Measurements from ENCODE around the gene HADH.
"Not testable (repeated sequence)": the region's sequence is repeated elsewhere in the genome, so short reads cannot be mapped to it uniquely, and the experiment has no call there.

HADH gene

DNA sequence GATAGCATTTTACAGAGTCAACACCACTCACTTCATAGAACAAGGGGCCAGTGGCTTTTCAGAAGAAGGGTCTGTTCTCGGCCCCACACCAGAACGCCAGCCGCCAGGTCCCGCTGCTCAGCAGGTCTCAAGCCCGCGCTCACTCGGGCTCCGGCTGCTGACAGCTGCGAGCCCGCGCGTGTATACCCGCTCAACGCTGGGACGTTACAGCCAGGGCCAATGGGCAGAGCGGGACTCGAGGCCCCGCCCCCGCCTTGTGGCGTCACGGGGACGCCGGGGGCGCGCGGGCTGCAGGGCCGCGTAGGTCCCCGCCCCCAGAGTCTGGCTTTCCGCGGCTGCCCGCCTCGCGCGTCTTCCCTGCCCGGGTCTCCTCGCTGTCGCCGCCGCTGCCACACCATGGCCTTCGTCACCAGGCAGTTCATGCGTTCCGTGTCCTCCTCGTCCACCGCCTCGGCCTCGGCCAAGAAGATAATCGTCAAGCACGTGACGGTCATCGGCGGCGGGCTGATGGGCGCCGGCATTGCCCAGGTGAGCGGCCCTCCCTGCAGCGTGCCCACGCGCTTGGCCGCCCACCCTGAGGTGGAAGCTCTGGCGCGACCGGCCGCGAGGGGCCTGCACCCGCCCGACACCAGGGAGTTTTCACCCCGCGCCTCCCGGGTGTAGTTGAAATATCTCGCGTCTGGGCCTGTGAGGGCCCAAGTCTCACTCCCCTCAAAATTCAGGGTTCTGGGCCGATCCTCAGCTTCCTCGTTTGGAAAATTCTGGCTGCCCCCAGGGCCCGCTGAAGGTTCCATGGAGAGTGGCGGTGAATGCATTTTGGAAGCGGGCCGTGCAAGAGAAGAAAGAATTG lies at the start of gene HADH:
Gene HADH (plus strand): TSS at position 353 of the 850 bp plus-strand sequence. CDS start 44 bp downstream, at position 397.
- peak within 1 kb of the TSS; percentile 81 for H3K27ac Mint-ChIP-seq
- no peaks in the 10 kb centered on the region for H3K27me3 Mint-ChIP-seq
- H3K36me3 Mint-ChIP-seq: no peaks in the 10 kb centered on the region

DNA sequence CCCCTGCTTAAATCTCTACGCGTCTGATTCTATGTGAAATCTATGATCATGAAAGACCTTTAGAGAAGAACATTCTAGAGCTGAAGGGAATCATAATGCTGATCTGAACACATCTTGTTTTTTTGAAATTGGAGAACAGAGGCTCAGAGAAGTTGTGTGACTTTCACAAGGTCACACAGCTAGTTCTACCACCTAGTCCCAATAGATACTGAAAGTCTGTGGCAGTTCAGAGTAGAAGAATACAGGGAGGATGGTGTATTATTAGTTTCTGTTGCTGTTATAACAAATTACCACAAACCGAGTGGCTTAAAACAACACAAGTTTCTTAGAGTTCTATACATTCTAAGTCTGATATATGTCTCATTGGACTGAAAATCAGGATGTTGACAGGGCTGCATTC lies 43.9 kb upstream of the HADH start:
- Mint-ChIP-seq H3K27me3 (no peaks in the 10 kb centered on the region), H3K36me3 (peaks cover 38% of the 10 kb centered on the region), H3K4me1 (ENCODE audit: low read depth) (no peaks in the 10 kb centered on the region), H3K4me3 (no peak overlapping the region), H3K9me3 (ENCODE audit: low read depth) (no peaks in the 10 kb centered on the region), H3K27ac (no peak overlapping the region)

More for the DNA sequence above, at the start of gene HADH:
- Mint-ChIP-seq H3K4me3 (peak within 1 kb of the TSS; percentile 90), H3K4me1 (ENCODE audit: low read depth) (peaks cover 53% of the 10 kb centered on the region), H3K9me3 (ENCODE audit: low read depth) (no peaks in the 10 kb centered on the region)

DNA sequence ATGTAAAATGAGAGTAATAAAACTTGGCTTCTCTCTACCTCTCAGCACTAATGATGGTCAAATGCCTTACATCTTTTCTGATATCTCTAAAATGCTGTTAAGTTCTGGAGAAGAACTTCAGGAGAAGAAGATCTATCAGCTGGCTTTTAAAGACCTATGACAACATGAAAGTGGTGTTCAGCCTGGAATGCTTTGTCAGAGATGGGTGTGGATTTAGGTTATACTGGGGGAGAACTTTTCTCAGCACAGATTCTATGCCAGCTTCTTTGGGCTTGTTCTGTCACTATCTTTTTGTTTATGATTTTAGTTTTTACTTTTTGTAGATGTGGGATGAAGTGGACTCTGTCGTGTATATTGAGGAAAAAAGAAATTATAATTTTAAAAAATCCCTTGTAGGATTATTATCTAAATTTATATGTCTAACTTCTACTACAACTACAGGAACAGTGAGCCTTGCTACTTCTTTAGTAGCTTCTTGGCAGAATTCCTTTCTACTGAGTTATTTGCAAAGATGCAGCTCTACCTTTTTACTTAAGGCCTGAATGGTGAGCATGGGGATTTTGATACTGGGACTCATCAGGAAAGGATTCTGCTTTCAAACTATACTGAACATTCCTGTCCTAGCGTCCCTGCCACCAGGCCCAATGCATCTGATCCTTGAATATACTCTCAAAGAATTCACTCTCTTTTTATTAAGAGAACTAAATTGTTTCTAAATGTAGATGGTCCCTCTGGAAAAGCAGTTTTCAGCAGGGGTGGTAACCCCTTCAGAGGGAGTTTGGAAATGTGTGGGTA lies 38.7 kb upstream of the HADH start:
- Mint-ChIP-seq H3K9me3 (ENCODE audit: low read depth) (peaks cover 6% of the 10 kb centered on the region), H3K4me1 (ENCODE audit: low read depth) (no peaks in the 10 kb centered on the region), H3K27ac (no peak overlapping the region), H3K36me3 (peaks cover 32% of the 10 kb centered on the region), H3K27me3 (no peaks in the 10 kb centered on the region), H3K4me3 (no peak overlapping the region)

DNA sequence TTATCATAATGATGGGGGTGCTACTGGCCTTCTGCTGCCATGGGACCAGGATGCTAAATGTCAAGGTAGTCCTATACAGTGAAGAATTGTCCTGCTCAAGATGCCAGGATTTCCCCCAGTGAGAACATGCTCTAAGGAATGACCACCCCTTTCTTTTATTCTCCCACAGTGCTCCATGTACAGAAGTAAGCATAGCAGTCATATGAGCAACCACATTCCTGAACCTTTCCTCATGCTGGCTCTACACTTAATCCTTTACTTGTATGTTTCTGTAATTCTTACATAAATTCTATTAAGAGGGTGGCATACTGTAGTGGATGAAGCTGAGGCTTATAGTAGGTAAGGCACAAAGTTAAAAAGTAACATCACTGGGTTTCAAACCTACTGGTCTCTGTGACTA lies 38.1 kb upstream of the HADH start:
- Mint-ChIP-seq H3K4me3 (no peak overlapping the region), H3K27me3 (no peaks in the 10 kb centered on the region), H3K4me1 (ENCODE audit: low read depth) (no peaks in the 10 kb centered on the region), H3K36me3 (peaks cover 37% of the 10 kb centered on the region), H3K27ac (no peak overlapping the region), H3K9me3 (ENCODE audit: low read depth) (peaks cover 12% of the 10 kb centered on the region)

DNA sequence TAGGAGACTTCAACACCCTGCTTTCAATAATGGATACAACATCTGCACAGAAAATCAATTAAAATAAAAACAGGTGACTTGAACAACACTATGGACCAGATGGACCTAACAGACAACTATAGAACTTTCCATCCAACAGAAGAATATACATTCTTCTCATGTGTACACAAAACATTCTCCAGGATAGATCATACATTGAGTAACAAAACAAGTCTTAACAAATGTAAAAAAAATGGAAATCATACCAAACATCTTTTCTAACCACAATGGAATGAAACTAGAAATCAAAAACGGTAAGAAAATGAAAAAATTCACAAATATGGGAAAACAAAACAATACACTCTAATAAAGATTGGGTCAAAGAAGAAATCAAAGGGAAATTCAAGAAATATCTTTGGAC lies 33.7 kb upstream of the HADH start:
- Mint-ChIP-seq H3K4me1 (ENCODE audit: low read depth) (no peaks in the 10 kb centered on the region), H3K9me3 (ENCODE audit: low read depth) (peaks cover 12% of the 10 kb centered on the region), H3K4me3 (no peak overlapping the region), H3K36me3 (peaks cover 19% of the 10 kb centered on the region), H3K27ac (no peak overlapping the region), H3K27me3 (no peaks in the 10 kb centered on the region)

DNA sequence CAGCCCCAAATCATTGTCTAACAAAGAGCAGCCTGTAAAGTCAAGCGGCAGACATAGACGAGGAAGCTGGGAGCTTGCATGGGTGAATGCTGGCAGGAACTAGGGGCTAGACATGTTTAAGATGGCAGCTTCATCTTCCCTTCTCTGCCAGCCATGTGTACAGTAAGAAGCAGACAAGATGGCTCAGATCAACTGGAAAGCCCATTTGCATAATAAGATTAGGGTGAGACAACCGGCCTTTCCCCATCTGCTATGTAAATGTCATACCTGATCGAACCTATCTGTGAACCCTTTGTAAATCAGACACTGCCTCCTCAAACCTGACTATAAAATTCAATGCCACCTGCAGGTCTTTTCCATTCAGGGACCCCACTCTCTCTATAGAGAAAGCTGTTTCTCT lies 22.8 kb upstream of the HADH start:
- no peaks in the 10 kb centered on the region for H3K27me3 Mint-ChIP-seq
- no peaks in the 10 kb centered on the region for H3K4me1 Mint-ChIP-seq (ENCODE audit: low read depth)
- no peaks in the 10 kb centered on the region for H3K36me3 Mint-ChIP-seq
- no peaks in the 10 kb centered on the region for H3K9me3 Mint-ChIP-seq (ENCODE audit: low read depth)
- no peak overlapping the region for H3K27ac Mint-ChIP-seq
- no peak overlapping the region for H3K4me3 Mint-ChIP-seq

DNA sequence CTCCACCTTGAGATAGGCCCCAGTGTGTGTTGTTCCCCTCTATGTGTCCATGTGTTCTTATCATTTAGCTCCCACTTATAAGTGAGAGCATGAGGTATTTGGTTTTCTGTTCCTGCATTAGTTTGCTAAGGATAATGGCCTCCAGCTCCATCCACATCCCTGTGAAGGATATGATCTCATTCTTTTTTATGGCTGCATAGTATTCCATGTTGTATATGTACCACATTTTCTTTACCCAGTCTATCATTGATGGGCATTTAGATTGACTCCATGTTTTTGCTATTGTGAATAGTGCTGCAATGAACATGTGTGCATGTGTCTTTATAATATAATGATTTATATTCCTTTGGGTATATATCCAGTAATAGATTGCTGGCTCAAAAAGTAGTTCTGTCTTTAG lies 22.2 kb upstream of the HADH start:
- H3K4me1 Mint-ChIP-seq (ENCODE audit: low read depth); H3K4me3 Mint-ChIP-seq; H3K27me3 Mint-ChIP-seq; H3K27ac Mint-ChIP-seq; H3K36me3 Mint-ChIP-seq; H3K9me3 Mint-ChIP-seq (ENCODE audit: low read depth): not testable (repeated sequence)

DNA sequence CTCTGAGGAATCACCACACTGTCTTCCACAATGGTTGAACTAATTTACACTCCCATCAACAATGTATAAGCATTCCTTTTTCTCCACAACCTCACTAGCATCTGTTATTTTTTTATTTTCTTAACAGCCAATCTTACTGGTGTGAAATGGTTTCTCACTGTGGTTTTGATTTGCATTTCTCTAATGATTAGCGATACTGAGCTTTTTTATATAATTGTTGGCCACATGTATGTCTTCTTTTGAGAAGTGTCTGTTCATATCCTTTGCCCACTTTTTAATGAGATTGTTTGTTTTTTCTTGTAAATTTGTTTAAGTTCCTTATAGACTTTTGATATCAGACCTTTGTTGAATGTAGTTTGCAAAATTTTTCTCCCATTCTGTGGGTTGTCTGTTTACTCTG lies 21.8 kb upstream of the HADH start:
- H3K27ac Mint-ChIP-seq; H3K4me1 Mint-ChIP-seq (ENCODE audit: low read depth); H3K9me3 Mint-ChIP-seq (ENCODE audit: low read depth); H3K36me3 Mint-ChIP-seq; H3K27me3 Mint-ChIP-seq; H3K4me3 Mint-ChIP-seq: not testable (repeated sequence)

DNA sequence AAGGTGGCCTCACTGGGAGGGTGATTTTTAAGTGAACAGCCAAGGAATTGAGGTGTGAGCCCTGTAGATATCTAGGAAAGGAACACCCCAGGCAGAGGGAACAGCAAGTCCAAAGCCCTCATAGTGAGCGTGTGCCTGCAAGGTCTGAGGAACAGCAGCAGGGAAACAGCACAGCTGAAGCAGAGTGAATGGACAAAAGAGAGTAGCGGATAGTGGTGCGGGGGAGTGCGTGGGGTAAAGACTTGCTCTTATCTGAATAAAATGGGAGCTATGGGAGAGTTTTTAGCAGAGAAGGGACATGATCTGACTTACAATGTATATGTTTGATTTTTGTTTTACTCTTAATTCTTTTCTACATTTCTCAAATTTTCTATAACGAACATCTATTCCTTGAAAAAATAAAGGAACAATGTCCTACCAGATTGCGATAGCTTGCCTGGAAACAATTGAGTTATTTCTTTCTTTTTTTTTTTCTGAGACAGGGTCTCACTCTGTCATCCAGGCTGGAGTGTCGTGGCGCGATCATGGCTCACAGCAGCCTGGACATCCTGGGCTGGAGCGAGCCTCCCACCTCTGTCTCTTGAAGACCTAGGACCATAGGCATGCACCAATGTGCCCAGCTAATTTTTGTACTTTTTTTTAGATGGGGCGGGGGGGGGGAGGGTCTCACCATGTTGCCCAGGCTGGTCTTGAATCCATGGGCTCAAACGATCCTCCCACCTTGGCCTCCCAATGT lies 19.5 kb upstream of the HADH start:
- Mint-ChIP-seq H3K4me1 (ENCODE audit: low read depth) (no peaks in the 10 kb centered on the region), H3K4me3 (no peak overlapping the region), H3K27ac (no peak overlapping the region), H3K27me3 (no peaks in the 10 kb centered on the region), H3K36me3 (no peaks in the 10 kb centered on the region), H3K9me3 (ENCODE audit: low read depth) (no peaks in the 10 kb centered on the region)

DNA sequence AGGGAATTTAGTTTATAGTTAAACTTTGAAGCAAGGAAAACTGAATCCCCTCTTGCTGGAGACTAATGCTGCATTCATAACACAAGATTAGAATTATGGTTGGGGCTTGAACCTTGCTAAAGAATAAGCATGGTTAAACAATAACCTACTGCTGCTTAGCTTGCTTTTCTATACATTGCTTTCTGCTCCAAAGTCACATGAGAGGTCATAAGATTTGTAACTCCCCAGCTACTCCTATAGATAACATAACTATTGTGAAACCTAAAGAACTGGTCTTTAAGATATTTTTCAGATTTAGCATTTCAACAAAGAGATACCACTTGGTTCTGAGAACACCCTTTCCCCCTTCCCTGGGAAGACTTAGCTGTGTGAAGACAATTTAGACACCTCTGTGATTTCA lies 17.1 kb upstream of the HADH start:
- Mint-ChIP-seq H3K27me3 (no peaks in the 10 kb centered on the region), H3K9me3 (ENCODE audit: low read depth) (no peaks in the 10 kb centered on the region), H3K4me1 (ENCODE audit: low read depth) (no peaks in the 10 kb centered on the region), H3K4me3 (no peak overlapping the region), H3K36me3 (no peaks in the 10 kb centered on the region), H3K27ac (no peak overlapping the region)

DNA sequence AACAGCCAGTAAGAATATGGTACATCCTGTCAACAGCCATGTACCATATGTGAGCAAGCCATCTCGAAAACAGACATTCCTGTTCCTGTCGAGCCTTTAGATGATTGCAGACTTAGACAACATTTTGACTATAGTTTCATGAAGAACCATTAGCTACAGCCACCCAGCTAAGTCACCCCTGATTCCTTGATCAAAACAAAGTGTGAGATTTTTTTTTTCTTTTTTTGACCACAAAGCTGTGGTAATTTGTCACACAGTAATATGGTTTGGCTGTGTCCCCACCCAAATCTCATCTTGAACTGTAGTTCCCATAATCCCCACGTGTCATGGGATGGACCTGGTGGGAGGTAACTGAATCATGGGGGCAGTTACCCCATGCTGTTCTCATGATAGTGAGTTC lies 15.2 kb upstream of the HADH start:
- H3K4me3 Mint-ChIP-seq: no peak overlapping the region
- no peaks in the 10 kb centered on the region for H3K4me1 Mint-ChIP-seq (ENCODE audit: low read depth)
- H3K9me3 Mint-ChIP-seq (ENCODE audit: low read depth): no peaks in the 10 kb centered on the region
- no peaks in the 10 kb centered on the region for H3K27me3 Mint-ChIP-seq
- H3K36me3 Mint-ChIP-seq: no peaks in the 10 kb centered on the region
- H3K27ac Mint-ChIP-seq: no peak overlapping the region

DNA sequence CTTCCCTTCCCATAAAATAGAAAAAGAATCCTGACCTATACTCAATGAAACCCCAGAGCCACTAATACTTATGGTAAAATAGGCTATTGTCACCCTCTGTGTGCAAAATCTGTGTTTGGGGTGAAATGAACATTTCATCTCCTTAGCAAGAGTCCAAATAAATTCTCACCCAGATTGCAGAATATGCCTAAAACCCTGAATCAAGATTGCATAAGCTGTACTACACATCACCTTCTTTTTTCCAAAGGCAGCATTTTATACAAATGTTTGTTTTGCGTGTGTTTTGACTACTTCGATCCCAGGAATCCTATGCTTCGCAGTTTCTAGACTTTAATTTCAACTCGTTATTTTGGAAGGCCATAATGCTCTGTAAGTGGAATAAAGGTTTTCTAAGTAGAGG lies 12.2 kb upstream of the HADH start:
- Mint-ChIP-seq H3K4me3 (no peak overlapping the region), H3K27ac (no peak overlapping the region), H3K4me1 (ENCODE audit: low read depth) (peaks cover 4% of the 10 kb centered on the region), H3K9me3 (ENCODE audit: low read depth) (no peaks in the 10 kb centered on the region), H3K36me3 (no peaks in the 10 kb centered on the region), H3K27me3 (no peaks in the 10 kb centered on the region)

DNA sequence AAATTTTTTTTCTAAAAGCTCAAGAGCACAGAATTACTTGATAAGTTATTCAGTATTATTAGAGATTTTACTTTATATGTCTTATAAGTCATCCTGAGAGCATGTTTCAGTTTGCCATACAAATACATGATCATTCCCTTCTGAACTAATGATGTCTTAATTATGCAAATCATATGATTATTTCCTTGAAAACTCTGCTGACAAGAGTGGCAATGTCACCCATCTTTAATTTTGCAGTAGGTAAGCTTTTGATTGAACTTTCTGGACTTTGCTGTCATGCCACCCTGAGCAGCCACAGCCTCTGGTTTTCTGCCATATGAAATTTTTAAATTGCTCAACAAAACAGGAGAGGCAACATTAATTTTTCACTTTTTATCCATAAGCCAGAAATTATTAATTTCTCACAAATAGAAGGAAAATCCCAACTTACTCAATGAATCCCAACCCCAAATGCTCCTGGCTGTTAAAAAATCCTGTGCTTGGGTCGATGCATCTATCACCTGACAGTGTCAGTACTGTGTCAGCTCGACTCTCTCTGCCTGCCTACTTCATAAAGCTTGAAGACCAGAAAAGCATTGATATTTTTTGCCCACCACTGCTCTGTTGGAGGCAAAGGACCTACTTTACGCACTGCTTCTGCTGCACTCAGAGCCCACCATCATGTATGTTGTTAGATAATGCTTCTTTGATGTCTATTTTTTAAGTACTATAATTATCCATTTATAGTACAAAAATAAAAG lies 11.6 kb upstream of the HADH start:
- Mint-ChIP-seq H3K9me3 (ENCODE audit: low read depth) (no peaks in the 10 kb centered on the region), H3K36me3 (no peaks in the 10 kb centered on the region), H3K4me3 (no peak overlapping the region), H3K27me3 (no peaks in the 10 kb centered on the region), H3K27ac (no peak overlapping the region), H3K4me1 (ENCODE audit: low read depth) (peaks cover 4% of the 10 kb centered on the region)

DNA sequence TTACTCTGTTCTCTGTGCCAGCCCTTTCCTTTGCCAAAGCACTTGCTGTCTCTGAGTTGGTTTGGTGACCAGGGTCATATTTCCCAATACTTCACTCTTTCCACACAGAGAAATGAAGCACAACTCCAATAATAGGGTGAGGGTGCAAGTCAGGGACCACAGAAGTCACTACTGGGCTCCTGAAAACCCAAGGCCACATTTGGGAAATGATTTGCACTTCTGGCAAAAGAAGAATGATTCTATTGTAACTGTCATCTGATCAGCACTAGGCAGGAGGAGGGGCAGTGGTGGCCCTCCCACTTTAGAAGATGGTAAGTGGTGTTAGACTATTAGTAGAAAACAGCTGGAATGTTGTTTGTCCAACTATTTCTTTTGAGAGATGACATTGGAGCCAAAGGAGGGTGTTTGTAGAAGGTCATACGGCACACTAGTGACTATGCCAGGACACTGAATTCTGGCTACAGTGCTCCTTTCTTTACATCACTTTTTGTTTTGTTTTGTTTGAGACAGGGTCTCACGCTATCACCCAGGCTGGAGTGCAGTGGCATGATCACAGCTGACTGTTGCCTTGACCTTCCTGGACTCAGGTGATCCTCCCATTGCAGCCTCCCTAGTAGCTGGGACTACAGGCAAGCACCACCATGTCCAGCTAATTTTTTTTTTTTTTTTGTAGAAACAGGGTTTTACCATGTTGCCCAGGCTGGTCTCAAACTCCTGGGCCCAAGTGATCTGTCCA lies 10.8 kb upstream of the HADH start:
- H3K9me3 Mint-ChIP-seq (ENCODE audit: low read depth): no peaks in the 10 kb centered on the region
- H3K36me3 Mint-ChIP-seq: no peaks in the 10 kb centered on the region
- no peak overlapping the region for H3K4me3 Mint-ChIP-seq
- H3K4me1 Mint-ChIP-seq (ENCODE audit: low read depth): peaks cover 4% of the 10 kb centered on the region
- no peaks in the 10 kb centered on the region for H3K27me3 Mint-ChIP-seq
- H3K27ac Mint-ChIP-seq: no peak overlapping the region

Data from activated naive CD8-positive, alpha-beta T cell (primary cell).